OCI-LY7 (cell line): ENCODE results near the gene LYZL1.

Experiments used
- EZH2phosphoT487 ChIP-seq: fragments of 200-600 bp; sonication (generic); IDR thresholded peaks from 2 replicates; pipeline ENCODE4 v1.6.1; 2018; ENCODE audit warnings: low read depth, borderline replicate concordance, mild to moderate bottlenecking, mixed run types, antibody characterized with exemption, low read length, moderate library complexity, mixed read lengths
- TF ChIP-seq, protein P1 (sequence below): fragments of 200-600 bp; sonication (generic); conservative IDR thresholded peaks from 2 replicates; pipeline ENCODE4 v1.5.1; 2014; ENCODE audit warnings: mild to moderate bottlenecking, antibody characterized with exemption, low read length, moderate library complexity, mixed read lengths

DNA sequence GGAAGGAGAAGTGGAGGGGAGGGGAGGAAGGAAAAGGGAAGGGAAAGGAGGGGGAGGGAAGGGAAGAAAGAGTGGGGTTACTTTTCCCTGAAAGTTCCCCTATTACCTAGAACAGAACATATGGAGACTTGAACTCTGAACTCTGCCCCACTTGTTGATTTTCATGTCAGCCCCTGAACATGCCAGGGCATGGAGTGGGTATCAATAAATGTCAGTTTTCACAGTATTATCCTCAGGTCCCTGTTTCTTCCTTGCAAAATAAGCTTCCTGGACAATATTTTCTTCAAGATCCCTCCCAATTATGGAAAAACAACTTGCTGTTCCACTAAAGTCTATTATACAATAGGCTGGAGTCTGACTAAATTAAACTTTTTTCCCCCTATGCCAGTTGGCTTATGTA lies 46.9 kb upstream of the LYZL1 start:
- TF ChIP-seq, protein P1, sequence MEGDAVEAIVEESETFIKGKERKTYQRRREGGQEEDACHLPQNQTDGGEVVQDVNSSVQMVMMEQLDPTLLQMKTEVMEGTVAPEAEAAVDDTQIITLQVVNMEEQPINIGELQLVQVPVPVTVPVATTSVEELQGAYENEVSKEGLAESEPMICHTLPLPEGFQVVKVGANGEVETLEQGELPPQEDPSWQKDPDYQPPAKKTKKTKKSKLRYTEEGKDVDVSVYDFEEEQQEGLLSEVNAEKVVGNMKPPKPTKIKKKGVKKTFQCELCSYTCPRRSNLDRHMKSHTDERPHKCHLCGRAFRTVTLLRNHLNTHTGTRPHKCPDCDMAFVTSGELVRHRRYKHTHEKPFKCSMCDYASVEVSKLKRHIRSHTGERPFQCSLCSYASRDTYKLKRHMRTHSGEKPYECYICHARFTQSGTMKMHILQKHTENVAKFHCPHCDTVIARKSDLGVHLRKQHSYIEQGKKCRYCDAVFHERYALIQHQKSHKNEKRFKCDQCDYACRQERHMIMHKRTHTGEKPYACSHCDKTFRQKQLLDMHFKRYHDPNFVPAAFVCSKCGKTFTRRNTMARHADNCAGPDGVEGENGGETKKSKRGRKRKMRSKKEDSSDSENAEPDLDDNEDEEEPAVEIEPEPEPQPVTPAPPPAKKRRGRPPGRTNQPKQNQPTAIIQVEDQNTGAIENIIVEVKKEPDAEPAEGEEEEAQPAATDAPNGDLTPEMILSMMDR, result no peak
- no peak for TF ChIP-seq EZH2phosphoT487
